ENCODE results near the gene REEP1.

DNA sequence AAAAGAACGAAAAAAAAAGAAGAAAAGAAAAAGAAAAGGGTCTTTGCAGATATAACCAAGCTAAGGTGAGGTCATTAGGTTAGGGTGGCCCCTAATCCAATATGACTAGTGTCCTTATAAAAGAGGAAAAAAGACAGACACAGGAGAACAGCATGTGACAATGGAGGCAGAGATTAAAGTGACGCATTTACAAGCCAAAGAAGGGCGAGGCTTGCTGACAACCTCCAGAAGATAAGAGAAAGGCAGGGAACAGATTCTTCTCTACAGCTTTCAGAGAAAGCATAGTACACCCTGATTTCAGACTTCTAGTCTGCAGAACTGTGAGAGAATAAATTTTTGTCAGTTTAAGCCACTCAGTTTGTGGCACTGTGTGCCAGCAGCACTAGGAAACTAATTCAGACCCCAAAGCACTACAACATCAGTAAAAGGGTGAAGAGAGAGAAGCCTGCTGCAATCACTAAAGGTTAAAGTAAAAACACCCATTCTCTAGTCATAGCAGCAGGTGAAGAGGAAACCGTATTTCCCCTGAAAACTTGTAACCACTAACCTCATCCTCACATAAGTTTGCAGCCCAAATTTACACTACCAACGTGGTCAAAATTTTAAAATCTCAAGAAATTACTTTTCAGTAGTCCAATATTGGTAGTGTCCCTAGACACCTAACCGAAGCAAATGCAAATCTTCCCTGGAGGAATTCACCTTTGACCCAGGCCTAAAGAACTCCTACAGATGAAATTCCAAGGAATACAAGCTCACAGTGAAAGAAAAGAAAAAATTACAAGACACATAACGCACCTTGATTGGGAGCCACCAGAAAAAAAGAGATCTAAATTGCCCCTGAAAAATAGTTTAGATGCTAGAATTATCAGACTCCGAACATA, 17.5 kb downstream of the REEP1 start:
- no peak for TF ChIP-seq GATA2 (IDR thresholded peaks at IDR 0.05; ENCODE audit: low read depth, low read length)
- no peak for TF ChIP-seq GATA3 (IDR thresholded peaks at IDR 0.05; ENCODE audit: low read depth, low read length)

Measured in SH-SY5Y (cell line).